SW 1271 (cell line): ENCODE measurements around the gene TCTN3.
"Not testable (repeated sequence)": the region's sequence is repeated elsewhere in the genome, so short reads cannot be mapped to it uniquely, and the experiment has no call there.

ENCODE experiments used
- DNase-seq, 2 experiments: peaks; one replicate each; lab custom pipeline; 2025; lab: John Stamatoyannopoulos, UW

Gene TCTN3

GRCh38 chr10:95693668-95694534, at the start of gene TCTN3:
Gene TCTN3, minus strand, starts transcription at chr10:95693927. Its CDS starts 28 bp downstream, at chr10:95693899.
- peak; percentile 98 for DNase-seq

GRCh38 chr10:95742962-95743535, 49.3 kb upstream of the TCTN3 start:
- no peak for DNase-seq

GRCh38 chr10:95742485-95742884, 48.8 kb upstream of the TCTN3 start:
- no peak for DNase-seq

- no peak for DNase-seq
These were observed 48.2 kb upstream of the TCTN3 start for GRCh38 chr10:95741807-95742467.

- DNase-seq, result no peak
These were observed 45.3 kb upstream of the TCTN3 start for GRCh38 chr10:95739056-95739455.

GRCh38 chr10:95732907-95733306, 39.2 kb upstream of the TCTN3 start:
- not testable (repeated sequence) for DNase-seq

GRCh38 chr10:95730233-95730632, 36.5 kb upstream of the TCTN3 start:
- DNase-seq, result no peak

- no peak for DNase-seq
These were observed 35.8 kb upstream of the TCTN3 start for GRCh38 chr10:95729323-95730055.

- DNase-seq, result no peak
These were observed 34.8 kb upstream of the TCTN3 start for GRCh38 chr10:95728526-95728925.

GRCh38 chr10:95722496-95722895, 28.8 kb upstream of the TCTN3 start:
- not testable (repeated sequence) for DNase-seq

GRCh38 chr10:95720745-95721144, 27.0 kb upstream of the TCTN3 start:
- not testable (repeated sequence) for DNase-seq

GRCh38 chr10:95716866-95717265, 23.1 kb upstream of the TCTN3 start:
- DNase-seq, result no peak

- DNase-seq, result no peak
These were observed 22.7 kb upstream of the TCTN3 start for GRCh38 chr10:95716466-95716865.

- DNase-seq, result no peak
These were observed 17.8 kb upstream of the TCTN3 start for GRCh38 chr10:95711492-95711891.

- DNase-seq, result no peak
These were observed 13.3 kb upstream of the TCTN3 start for GRCh38 chr10:95706990-95707389.

- no peak for DNase-seq
These were observed 12.8 kb upstream of the TCTN3 start for GRCh38 chr10:95706573-95706972.

- DNase-seq, result no peak
These were observed 4.7 kb upstream of the TCTN3 start for GRCh38 chr10:95698415-95698814.

GRCh38 chr10:95697429-95697828, 3.7 kb upstream of the TCTN3 start:
- DNase-seq, result no peak

GRCh38 chr10:95694665-95695064, 938 bp upstream of the TCTN3 start:
- no peak for DNase-seq

GRCh38 chr10:95693071-95693667, 558 bp downstream of the TCTN3 start:
- no peak for DNase-seq

- no peak for DNase-seq
These were observed 2.4 kb downstream of the TCTN3 start for GRCh38 chr10:95691281-95691680.

GRCh38 chr10:95688648-95689047, 5.1 kb downstream of the TCTN3 start:
- DNase-seq, result no peak
